GM18870 (cell line): ENCODE measurements around the gene SMPDL3A.
A peak's percentile ranks its signal among the peaks of the same experiment; 100 is the strongest.
"Not testable (repeated sequence)": the region's sequence is repeated elsewhere in the genome, so short reads cannot be mapped to it uniquely, and the experiment has no call there.

ENCODE experiments used
- ATAC-seq: cut with Tn5 transposase; IDR thresholded peaks from one replicate; pipeline ENCODE4 v1.9.1; 2021; ENCODE audit warnings: moderate library complexity; ENCODE audit not compliant: unreplicated experiment

SMPDL3A gene, protein sequence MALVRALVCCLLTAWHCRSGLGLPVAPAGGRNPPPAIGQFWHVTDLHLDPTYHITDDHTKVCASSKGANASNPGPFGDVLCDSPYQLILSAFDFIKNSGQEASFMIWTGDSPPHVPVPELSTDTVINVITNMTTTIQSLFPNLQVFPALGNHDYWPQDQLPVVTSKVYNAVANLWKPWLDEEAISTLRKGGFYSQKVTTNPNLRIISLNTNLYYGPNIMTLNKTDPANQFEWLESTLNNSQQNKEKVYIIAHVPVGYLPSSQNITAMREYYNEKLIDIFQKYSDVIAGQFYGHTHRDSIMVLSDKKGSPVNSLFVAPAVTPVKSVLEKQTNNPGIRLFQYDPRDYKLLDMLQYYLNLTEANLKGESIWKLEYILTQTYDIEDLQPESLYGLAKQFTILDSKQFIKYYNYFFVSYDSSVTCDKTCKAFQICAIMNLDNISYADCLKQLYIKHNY

DNA sequence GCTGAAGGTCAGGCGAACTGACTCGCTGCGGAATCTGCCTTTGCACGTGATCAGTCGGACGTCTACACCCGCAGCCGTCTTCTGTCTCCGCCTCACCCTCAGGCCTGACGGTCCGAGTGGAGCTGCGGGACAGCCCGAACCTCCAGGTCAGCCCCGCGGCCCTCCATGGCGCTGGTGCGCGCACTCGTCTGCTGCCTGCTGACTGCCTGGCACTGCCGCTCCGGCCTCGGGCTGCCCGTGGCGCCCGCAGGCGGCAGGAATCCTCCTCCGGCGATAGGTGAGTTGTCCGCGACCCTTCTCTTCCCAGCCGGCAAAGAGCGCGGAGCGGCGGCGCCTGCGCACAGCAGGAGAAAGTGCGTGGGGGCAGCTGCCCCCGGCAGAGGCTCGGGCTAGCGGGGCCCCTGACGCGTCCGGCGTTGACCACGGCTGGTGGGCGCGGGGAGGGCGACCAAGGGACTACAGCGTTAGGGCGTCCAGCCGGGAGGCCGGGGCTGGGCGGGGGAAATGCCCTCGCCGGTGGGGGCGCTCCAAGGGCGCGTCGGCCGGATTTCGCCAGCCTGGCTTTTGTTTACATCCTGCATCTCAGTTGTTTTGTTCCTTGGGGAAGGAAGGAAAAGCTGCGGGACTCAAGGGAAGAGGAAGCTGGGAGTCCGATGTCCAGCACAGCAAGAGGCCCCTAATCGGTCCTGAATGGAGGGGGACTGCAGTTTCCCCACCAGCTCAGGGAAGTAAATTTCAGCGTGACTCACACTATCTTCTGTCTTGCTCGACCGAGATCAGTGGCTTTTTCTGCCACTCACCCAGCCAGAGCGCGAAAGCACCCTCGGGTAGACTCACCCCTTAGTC, at the start of gene SMPDL3A:
Gene SMPDL3A (plus strand): TSS at position 77 of the 846 bp plus-strand sequence. CDS start 89 bp downstream, at position 166.
- ATAC-seq = peak; percentile 57

DNA sequence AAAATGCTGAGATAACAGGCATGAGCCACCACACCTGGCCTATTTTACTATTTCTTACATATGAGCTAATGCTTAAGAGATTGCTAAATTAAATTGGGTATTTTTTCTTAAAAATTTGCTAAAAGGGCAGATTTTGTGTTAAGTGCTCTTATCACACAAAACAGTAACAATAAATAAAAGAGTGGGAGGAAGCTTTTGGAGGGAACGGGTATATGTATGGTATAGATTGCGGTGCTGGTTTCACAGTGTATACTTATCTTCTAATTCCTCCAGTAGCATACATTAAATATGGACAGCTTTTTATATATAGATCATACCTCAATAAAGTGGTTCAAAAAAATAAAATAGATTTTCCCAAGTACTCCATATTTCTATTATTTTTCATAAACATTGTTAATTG, 49.0 kb upstream of the SMPDL3A start:
- no peak for ATAC-seq

DNA sequence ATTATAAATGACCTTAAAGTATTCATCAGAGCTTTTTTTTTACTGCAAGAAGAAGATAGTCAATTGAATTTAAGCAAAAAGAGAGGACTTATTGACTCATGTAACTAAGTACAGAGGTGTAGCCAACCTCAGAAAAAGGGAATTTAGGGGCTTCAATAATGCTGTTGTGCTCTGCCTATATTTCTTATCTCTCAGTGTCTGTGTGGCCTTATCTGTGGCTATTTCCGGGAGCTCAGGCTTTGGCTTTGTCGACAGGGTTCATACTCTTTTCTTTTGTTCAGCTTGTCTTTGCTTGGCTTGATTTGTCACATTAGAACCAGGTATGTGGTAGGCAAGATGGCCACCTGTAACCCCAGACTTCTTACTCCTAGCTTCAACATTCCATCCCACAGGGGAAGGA, 48.1 kb upstream of the SMPDL3A start:
- no peak for ATAC-seq

DNA sequence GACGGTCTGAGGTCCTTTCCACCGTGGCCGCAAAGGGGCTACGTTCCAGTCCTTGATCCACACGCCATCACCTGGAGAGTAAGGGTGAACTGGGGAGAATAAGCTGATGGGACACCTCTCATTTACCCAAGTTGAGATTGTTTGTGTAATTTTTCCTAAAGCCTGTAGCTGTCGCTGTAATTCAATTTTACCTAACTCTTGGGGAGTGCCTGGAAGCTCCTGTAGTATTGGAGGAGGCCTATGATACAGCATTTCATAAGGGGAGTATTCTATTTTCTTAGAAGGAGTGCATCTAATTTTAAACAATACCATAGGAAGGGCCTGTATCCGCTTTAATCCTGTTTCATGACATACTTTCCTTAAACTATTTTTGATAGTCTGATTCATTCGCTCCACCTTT, 44.8 kb upstream of the SMPDL3A start:
- not testable (repeated sequence) for ATAC-seq

DNA sequence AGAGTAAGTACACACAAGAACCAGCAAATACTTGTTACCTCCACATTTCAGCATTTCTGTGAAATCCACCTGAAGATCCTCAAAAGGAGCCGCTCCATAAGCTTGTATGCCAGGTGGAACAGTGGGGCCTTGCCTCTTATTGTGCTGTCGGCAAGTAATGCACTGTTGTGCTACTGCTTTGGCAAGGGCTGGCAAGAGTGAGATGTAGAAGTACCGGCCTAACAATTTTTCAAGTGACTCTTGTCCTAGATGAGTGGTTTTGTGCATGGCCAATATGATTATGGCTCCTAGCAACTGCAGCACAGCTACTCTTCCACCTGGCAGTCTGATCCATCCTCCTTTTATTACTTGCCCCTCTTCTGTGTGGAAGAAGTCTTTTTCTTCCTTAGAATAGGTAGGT, 44.2 kb upstream of the SMPDL3A start:
- ATAC-seq = not testable (repeated sequence)

DNA sequence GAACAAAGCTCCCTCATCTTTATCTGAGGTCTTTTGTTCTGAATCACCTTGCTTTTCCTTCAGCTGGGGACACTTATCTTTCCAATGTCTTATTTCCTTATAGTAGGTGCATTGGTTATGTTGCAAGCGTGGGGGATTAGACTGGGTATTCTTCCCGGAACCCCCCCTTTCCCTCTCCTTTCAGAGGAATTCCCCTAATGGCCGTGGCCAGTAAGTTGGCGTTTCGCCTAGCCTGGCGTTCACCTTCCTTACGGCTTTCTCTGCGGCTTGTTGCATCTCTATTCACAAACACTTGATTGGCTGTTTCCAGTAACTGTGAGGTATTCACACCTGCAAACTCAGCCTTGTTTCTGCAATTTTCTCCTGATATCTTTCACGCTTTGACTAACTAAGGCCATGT, 42.4 kb upstream of the SMPDL3A start:
- ATAC-seq = no peak

DNA sequence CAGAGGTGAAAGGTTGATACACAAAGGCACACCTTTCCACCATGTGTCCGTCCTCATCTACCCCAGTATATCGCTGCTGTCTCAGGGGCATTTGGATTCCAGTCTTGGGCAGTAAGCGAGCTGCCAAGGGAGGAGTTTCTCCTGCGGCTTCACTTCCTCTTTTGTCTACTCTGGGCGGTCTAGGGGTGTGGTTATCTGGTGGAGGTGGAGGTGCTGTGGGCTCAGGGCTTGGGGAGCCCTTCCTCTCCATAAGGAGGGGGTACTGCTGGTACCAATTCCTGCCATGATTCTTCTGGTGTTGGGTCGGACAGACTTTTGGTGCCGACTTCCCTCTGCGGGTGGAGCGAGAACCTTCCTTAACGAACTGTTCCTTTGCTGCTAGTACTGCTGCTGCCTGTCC, 41.5 kb upstream of the SMPDL3A start:
- ATAC-seq = no peak

DNA sequence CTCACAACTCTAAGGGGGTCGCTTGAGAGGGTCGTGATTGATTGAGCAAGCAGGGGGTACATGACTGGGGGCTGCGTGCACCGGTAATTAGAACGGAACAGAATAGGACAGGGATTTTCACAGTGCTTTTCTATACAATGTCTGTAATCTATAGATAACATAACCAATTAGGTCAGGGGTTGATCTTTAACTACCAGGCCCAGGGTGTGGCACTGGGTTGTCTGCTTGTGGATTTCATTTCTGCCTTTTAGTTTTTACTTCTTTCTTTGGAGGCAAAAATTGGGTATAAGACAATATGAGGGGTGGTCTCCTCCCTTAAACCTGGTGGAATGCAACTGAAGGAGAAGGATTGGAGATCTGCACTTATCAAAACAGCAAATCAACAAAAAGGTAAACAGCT, 40.1 kb upstream of the SMPDL3A start:
- ATAC-seq = not testable (repeated sequence)

DNA sequence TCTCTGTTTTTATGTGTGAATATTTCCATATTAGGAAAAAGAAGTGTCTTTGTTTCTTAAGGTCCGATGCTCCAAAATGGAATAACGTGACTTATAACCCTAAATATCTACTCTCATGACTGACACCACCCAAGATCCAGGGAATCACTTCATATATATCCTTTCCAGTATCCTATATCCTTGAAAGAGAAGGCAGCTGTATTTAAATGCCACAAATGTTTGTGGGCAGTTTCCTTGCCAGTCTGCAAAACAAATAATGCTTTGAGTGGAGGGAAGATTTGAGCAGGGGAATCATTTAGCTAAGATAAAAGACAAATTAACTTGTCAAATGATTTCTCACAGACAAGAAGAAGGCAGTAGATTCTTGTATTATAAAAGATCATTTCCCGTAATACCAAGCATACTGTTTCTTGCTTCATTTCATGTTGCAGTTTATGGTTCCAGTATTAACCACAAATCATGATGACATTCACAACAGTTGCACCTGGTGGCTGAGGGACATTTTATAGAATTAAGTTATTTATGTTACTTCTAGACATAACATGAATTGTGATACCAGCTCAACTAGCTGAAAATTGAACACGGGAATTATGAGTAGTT, 39.5 kb upstream of the SMPDL3A start:
- no peak for ATAC-seq

DNA sequence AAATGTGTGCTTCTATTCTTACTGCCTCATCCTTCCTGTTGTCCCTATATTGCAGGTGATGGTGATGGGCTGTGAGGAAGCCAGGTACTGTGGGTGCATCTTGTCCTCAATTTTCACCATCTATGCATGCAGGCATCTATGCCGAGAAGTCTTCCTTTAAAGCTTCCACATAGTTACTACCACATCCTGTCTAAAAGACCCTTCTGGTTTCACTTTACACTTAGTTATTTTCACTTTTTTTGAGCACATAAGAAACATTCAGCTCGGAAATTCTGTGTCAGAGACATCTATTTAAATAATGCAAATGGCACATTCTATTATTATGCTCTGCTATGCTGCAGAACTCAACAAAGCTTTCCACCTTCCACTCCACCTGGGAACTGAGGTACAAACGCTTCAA, 37.7 kb upstream of the SMPDL3A start:
- ATAC-seq = peak; percentile 90

DNA sequence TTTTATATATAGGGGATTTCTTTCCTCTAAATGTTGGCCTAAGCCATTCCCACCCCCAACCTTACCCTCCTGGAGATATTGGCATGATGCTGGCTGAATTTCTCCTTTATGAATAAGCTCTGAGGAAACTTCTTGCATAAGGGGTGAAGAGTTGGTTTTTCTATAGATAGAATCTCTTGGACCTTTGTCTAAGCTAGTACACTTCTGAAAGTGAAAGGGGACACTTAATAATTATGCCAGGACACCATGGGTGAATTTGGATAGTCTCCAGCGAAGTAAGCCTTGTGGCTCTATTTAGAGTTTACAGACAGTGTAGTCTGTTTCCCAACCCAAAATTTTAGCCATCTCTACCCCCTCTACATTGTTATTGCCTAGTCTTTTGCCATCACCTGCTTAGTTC, 36.6 kb upstream of the SMPDL3A start:
- peak; percentile 35 for ATAC-seq

DNA sequence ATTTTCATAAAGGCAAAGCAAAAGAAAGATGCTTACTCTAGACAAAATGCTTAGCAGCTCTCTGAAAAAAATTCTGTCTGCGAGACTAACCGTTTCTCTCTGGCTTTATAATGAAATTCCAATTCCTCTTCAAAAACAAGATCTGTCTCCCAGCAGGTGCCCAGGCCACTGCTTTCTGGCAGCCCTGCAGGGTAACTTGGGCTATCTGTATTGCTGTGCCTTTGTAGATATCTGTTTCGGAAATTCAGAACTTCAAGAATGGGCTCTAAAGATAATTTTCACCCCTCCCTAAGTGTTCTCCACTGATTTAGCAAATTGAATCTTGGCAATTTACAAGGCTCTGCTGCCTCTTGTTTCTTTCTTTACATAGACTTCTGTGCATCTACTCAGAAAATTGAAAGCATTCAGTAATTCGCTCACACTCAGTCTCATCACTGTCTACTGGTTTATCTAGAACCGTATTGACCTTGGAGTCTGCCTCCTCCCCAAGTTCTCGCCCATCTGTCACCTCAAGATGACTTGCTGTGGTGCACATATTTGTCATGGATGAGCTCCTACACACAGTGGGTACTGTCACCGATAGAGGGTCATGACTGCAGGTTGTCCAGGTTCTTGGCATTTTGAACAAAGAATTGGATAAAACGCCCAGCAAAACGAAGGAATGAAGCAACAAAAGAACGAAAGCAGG, 35.9 kb upstream of the SMPDL3A start:
- ATAC-seq = no peak

DNA sequence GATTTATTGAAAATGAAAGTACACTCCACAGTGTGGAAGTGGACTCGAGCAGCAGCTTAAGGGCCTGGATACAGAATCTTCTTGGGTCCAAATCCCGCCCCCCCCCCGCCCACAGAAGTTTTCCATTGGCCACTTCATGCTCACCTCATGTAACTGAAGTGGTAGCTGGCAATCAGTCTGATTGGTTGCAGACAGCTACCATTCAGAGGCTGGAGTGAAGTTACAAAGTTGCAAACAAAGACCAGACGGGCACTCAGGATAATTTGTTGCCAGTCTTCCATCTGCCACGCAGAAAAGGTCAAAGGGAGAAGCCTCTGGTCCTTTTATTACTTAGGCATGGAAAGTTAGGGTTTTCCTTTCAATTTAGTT, 35.4 kb upstream of the SMPDL3A start:
- no peak for ATAC-seq

DNA sequence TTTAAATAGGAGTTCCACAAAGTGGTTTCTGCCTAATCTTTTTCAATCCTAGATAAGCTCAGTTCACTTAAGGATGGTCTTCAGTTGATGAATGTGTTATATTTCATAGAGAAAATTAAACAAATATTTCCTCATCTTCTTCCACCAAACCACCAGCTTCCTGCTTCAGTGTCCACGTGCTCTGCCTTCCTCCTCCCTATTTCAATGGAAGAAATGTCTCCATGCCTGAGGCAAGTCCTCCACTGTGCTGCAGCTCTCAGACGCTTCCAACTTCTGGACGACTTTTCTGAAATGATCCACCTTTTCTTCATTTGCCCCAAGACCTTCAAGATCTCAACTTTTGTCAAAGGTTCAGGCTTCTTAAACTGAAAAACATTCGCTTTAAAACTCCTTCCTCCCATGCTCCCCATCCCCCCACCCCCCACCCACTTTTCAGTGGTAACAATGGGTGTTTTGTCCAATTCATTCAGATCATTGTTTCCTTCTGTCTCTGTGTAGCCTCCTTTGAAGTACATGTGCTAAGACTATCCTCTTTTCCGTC, 34.8 kb upstream of the SMPDL3A start:
- no peak for ATAC-seq

DNA sequence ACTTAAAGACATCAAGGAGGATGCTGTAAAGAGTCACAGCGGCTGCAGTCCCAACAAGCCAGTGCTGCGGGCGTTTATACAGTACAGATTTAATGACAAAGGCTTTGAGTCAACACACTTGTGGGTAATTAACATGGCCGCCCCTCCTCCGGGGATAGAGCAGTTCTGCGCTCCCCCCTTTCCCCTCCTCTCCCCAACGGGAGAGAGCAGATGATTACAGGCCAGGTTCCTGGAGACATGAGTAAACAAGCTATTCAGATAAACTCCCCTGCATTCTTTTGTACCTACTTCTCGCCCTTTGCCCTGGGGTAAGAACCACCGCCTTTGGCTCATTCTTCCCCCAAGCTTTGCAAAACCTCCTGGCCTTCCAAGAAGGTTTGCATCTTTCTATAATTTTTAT, 33.2 kb upstream of the SMPDL3A start:
- no peak for ATAC-seq

DNA sequence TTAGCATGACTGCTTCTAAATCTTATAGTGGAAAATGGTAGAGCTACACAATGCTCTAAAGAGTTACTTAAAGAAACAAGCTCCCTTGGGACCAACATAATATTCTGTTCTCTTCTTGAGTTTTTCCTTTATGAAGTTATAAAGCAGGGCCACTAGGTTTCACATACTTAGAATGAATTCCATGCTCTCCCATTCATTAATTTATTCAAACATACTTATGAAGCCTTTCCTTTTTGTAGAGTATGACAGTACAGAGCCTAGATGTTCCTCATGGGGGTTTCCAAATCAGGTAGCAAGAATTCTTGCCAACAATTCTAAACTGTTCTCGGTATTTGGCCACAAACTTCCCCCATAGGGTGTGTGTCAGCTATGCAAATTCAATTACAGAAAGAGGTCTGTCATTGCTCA, 30.1 kb upstream of the SMPDL3A start:
- peak; percentile 100 for ATAC-seq

DNA sequence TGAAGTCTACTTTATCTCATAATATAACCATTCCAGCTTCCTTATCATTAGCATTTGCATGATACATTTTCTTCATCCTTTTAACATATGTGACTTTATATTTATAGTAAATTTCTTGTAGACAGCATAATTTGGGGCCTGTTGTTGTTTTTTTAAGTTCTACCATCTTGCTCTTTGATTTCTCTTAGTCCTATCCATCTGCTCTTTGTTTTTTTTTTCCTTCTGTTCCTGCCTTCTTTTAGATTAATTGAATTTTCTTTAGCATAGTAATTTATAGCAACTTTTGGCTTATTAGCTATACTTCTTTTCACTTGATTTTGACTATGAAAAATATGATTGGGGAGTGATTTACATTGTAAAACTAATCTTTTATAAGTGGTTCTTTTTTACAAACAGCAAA, 28.7 kb upstream of the SMPDL3A start:
- ATAC-seq = no peak

DNA sequence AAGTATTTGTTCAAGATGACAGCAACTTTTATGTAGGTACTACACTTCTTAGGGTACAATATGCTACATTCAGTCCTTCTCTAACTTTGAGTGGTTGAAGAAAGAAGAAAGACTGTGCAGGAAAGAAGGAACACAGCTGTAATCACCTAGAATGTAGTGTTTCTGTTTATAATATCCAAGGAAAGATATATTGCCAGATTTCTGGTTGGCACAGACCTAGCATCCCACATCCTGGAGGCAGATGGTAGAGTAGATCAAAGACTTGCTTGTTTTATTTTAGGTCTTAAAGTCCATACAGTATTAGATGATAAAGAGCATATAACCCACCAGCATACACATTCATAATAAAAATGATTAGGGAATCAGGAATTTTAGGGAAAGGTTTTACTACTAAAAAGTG, 22.8 kb upstream of the SMPDL3A start:
- no peak for ATAC-seq

DNA sequence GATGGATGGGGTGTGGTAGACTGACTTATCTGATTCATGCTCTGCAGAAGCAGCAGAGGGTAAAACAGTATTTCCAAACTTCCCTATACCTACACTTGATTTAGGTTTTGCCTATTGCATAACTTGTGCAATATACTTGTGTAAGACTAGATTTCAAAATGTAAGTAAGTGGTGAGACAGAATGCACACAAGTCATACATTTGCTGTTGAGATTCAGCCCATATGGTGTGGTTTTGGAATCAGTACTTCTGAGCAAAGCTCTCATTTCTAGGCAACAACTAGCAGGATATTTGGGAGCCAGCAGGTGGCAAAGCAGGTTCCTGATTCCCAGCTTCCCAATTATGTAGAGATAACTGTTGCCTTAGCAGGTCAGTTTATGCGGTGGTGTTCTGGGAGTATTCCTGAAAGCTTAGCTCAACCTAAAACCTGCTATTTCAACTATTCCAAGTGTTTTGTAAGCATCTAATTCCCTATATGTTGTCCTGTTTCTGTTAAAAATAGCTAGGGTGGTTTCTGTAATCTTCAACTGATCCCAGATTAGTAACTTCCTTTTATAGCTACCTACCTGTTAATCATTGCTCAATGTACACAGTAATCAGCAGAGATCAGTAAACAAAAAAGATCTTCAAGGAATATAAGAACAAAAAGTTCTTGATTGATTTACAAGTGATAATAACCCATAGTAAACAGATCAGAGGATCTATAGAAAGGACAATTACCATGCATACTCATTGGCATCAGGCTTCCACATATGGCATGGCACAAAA, 18.0 kb upstream of the SMPDL3A start:
- no peak for ATAC-seq
